Measurements from ENCODE around the gene ALG12. TPM values are rescaled to one million over a fixed set of nuclear protein-coding genes. Genes with fewer than 3 reads are reported as not detected.

ALG12 gene
- total and polyA plus RNA-seq, 2 donors (not counting 1 experiment from before 2014, with no cell fraction given): 15.2 to 16.6 TPM

- TF ChIP-seq EZH2 (IDR thresholded peaks at IDR 0.05; ENCODE audit: borderline replicate concordance, insufficient read depth, low read depth, low read length, poor library complexity, severe bottlenecking) (no peak), CTCF (IDR thresholded peaks at IDR 0.05) (no peak)
- H3K9me3 ChIP-seq (ENCODE audit: control extremely low read depth in 1 of 3, control insufficient read depth in 2 of 3, insufficient read depth in 1 of 3, low read length in 2 of 3): peaks cover 0 to 14% (median 0%) of the 10 kb centered on the region in 3 donors
- Mint-ChIP-seq H3K27ac (peak overlapping the region; percentile 54), H3K4me3 (peak overlapping the region; percentile 68), H3K27me3 (peaks cover 28% of the 10 kb centered on the region), H3K4me1 (peaks cover 40% of the 10 kb centered on the region), H3K9me3 (ENCODE audit: insufficient read depth) (no peaks in the 10 kb centered on the region)
- 87% methylated on average over 5 of the region's 10 CpGs for WGBS (ENCODE audit: insufficient coverage)
- intact Hi-C loops (cut with micrococcal nuclease): loop anchor here (5.0 kb wide), 2 partner anchors 121 to 341 kb away; no protein-coding TSS in a partner anchor
- peaks cover 21% of the 10 kb centered on the region for H3K79me2 ChIP-seq (ENCODE audit: control insufficient read depth, insufficient read depth, low read length)
- no peak overlapping the region for H2AFZ ChIP-seq (ENCODE audit: insufficient read depth, low read depth, low read length, poor library complexity, severe bottlenecking)
- CTCF ChIA-PET: no interaction called here
- no peak overlapping the region for H3K27ac ChIP-seq (ENCODE audit: low read length in 2 of 2)
- POLR2A ChIA-PET: no interaction called here
- peaks cover 24% of the 10 kb centered on the region for H4K20me1 ChIP-seq (ENCODE audit: control insufficient read depth, insufficient read depth, low read length, poor library complexity, severe bottlenecking)
- no peak overlapping the region for H3K4me3 ChIP-seq (ENCODE audit: control extremely low read depth in 1 of 5, extremely low read depth in 1 of 5, insufficient read depth in 1 of 5, low read depth in 2 of 5, low read length in 4 of 5)
- peaks cover 0 to 35% (median 19%) of the 10 kb centered on the region in 4 experiments for H3K27me3 ChIP-seq (replicated peaks in 1 of 4; ENCODE audit: control extremely low read depth in 1 of 4, control insufficient read depth in 3 of 4, insufficient read depth in 4 of 4, low read length in 3 of 4)
- H3K4me1 ChIP-seq (ENCODE audit: control insufficient read depth in 2 of 2, insufficient read depth in 2 of 2, low read length in 2 of 2): peaks cover 35 to 45% of the 10 kb centered on the region in 2 donors
- no peak for ATAC-seq (ENCODE audit: low read depth)
- no peak overlapping the region for H3K4me2 ChIP-seq (replicated peaks; ENCODE audit: low read depth, low read length, poor library complexity, severe bottlenecking)
- H3K9ac ChIP-seq (ENCODE audit: low read length): no peak overlapping the region
- H3K36me3 ChIP-seq (replicated peaks in 1 of 2; ENCODE audit: control extremely low read depth in 1 of 2, control insufficient read depth in 1 of 2, extremely low read depth in 1 of 2, insufficient read depth in 2 of 2, low read length in 1 of 2): no peaks in the 10 kb centered on the region
- no peak for DNase-seq
Measured at GRCh38 chr22:49850959-49851802, 67.1 kb downstream of the ALG12 start.

Small RNAs within 50 kb of the gene (small RNA-seq; reads per million reads assigned to genes)
- not detected for gene MIR6821 (ENCODE audit: insufficient read length, low read depth, low replicate concordance)

Other genes with a start within 250 kb of the ALG12 start
- 73.3 and 77.8 TPM in 2 replicates for gene BRD1, start 90.6 kb downstream of the ALG12 start, total RNA-seq
- gene BRD1, start 90.6 kb downstream of the ALG12 start, polyA plus RNA-seq: 16.9 and 20.7 TPM in 2 replicates
- gene ZBED4, start 64.6 kb downstream of the ALG12 start, total RNA-seq: 14.6 and 14.7 TPM in 2 replicates
- gene ZBED4, start 64.6 kb downstream of the ALG12 start, polyA plus RNA-seq: 5.9 and 8.0 TPM in 2 replicates
- gene CRELD2, start 196 bp upstream of the ALG12 start, total RNA-seq: 32.8 and 35.9 TPM in 2 replicates
- gene CRELD2, start 196 bp upstream of the ALG12 start, polyA plus RNA-seq: 41.9 and 48.9 TPM in 2 replicates
- gene PIM3, start 42.3 kb upstream of the ALG12 start, total RNA-seq: 127 and 128 TPM in 2 replicates
- gene PIM3, start 42.3 kb upstream of the ALG12 start, polyA plus RNA-seq: 74.6 and 331 TPM in 2 replicates
- gene IL17REL, start 94.3 kb upstream of the ALG12 start, total RNA-seq: 0.10 TPM in 2 replicates
- gene IL17REL, start 94.3 kb upstream of the ALG12 start, polyA plus RNA-seq: 0.09 and 0.12 TPM in 2 replicates
- gene TTLL8, start 139.9 kb upstream of the ALG12 start, total RNA-seq: not detected in 2 replicates
- gene TTLL8, start 139.9 kb upstream of the ALG12 start, polyA plus RNA-seq: not detected in 2 replicates
- not detected in 2 replicates for gene MLC1, start 167.0 kb upstream of the ALG12 start, total RNA-seq
- 0.27 and 0.34 TPM in 2 replicates for gene MLC1, start 167.0 kb upstream of the ALG12 start, polyA plus RNA-seq
- not detected in 2 replicates for gene MOV10L1, start 171.6 kb upstream of the ALG12 start, total RNA-seq
- not detected in 2 replicates for gene MOV10L1, start 171.6 kb upstream of the ALG12 start, polyA plus RNA-seq

All from B cell (primary cell).